RCC 7860 (cell line): ENCODE data around the gene IGDCC3.
A peak's percentile ranks its signal among the peaks of the same experiment; 100 is the strongest.
"Not testable (repeated sequence)": the region's sequence is repeated elsewhere in the genome, so short reads cannot be mapped to it uniquely, and the experiment has no call there.

Source experiments
- DNase-seq: peaks from one replicate; pipeline ENCODE4 v3.0.0-alpha.2; 2015; ENCODE audit warnings: low spot score
- FAIRE-seq: peaks from 2 replicates; lab custom pipeline; 2012; peaks lifted over from hg19 to GRCh38; lab: Jason Lieb, UNC

The IGDCC3 gene

GRCh38 chr15:65406424-65407000, 28.7 kb upstream of the IGDCC3 start:
- no peak for DNase-seq
- no peak for FAIRE-seq

DNA sequence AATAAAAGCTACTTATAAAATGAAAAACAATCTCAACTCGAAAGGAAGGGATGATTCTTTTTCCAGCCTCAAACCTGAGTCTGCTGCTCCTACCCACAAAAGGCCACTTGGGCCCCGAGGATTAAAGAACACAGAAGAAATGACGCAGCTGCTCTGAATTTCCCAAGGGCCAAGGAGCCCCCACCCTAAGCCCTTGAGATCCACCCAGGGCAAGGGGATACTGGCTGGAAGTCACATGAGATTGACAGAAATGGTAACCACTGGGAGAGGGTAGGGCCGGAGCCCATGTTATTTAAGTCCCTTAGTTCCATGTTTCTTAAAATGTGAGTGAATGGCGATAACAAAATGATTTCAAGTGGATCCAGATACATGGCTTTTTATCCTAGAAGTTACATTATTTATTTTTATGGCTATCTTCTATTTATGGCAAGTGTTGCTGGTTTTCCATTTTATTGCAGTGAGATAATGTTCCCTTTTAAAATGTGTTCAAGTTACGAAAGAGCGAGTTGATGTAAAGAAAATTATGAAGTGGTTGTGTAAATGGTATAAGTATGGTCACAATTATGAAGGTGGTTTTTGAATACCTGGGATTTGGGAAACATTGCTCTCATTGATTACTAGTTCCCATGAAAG, 28.1 kb upstream of the IGDCC3 start:
- FAIRE-seq (no peak), DNase-seq (no peak)

DNA sequence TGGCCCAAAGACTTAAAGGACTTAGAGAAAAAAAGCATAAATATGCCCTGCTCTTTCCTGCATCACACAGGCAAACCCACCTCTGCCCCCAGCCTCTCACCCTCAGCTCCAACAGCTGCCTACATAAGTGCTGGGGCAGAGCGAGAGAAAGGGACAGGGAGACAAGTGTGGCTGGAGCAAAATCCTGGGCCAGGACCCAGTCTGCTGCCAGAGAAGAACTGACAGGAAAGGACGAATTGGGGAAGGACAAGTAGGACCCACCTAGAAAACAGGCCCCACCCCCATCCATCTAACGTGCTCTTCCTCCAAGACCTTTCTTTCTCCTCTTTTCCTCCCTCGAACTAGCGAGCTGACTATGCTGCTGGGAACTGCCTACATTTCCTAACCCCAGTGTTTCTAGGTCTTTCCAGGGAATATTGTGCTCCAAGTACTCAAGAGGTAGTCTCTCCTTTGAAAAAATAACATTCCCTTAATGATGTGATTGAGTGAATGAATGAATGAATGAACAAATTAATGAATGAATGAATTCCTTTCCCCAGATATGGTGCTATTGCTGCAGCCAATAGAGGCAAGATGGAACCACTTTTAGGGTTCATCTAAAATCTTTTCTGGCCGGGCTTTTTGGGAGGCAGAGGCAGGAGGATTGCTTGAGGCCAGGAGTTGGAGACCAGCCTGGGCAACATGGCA, 26.5 kb upstream of the IGDCC3 start:
- DNase-seq (no peak), FAIRE-seq (no peak)

- no peak for DNase-seq
- FAIRE-seq = no peak
Measured at GRCh38 chr15:65402961-65403360, 25.2 kb upstream of the IGDCC3 start.

DNA sequence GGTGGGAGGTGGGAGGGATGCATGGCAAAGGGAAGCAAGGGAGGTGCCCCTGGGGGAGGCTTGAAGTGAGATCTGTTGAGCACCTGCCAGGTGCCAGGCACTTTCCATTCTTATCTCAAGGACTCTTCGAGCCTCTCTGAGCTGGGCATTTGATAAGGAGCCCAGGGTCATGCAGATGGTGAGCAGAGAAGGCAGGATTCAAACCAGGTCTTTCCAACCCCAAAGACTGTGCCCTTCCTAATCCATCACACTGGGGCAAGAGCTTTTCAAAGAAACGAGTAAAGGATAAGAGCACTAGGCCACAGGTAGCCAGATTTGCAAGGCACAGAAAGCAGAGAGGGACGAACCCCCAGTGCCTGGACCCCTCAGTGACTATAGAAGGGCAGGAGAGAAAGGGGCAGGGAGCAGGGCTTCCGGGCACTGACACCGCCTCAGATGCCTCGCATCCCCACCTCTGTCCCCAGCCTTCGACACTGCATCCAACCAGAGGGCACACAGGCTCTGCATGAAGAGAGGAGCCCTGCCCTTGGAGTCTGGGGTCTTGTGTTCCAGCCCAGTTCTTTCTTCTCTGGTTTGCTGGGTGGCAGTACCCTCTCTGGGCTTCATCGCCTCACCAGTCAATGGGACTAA, 23.9 kb upstream of the IGDCC3 start:
- no peak for FAIRE-seq
- DNase-seq = no peak

- DNase-seq = peak; percentile 53
- FAIRE-seq = no peak
Measured at GRCh38 chr15:65400760-65401610, 23.2 kb upstream of the IGDCC3 start.

DNA sequence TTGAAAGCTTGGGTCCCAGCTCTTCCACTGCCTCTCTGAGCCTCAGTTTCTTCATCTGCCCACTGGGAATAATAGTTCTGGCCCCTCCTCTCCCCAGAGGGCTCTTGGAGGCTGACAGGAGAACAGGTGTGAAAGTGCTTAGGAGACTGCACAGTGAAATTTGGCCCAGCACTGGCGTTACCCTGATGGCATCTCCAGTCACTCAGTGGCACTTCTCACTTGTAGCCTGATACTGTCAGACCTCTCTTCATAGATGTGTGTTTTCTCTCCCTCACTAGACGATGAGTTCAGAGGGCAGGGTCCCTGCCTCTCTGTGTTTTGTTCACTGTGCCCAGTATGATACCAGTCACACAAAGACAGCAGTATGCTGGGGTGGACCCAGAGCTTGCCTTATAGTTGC, 22.2 kb upstream of the IGDCC3 start:
- DNase-seq = no peak
- FAIRE-seq = no peak

GRCh38 chr15:65399001-65399706, 21.4 kb upstream of the IGDCC3 start:
- DNase-seq = no peak
- no peak for FAIRE-seq

GRCh38 chr15:65398486-65398885, 20.7 kb upstream of the IGDCC3 start:
- DNase-seq, FAIRE-seq: not testable (repeated sequence)

GRCh38 chr15:65396965-65397317, 19.1 kb upstream of the IGDCC3 start:
- FAIRE-seq = no peak
- DNase-seq = no peak

DNA sequence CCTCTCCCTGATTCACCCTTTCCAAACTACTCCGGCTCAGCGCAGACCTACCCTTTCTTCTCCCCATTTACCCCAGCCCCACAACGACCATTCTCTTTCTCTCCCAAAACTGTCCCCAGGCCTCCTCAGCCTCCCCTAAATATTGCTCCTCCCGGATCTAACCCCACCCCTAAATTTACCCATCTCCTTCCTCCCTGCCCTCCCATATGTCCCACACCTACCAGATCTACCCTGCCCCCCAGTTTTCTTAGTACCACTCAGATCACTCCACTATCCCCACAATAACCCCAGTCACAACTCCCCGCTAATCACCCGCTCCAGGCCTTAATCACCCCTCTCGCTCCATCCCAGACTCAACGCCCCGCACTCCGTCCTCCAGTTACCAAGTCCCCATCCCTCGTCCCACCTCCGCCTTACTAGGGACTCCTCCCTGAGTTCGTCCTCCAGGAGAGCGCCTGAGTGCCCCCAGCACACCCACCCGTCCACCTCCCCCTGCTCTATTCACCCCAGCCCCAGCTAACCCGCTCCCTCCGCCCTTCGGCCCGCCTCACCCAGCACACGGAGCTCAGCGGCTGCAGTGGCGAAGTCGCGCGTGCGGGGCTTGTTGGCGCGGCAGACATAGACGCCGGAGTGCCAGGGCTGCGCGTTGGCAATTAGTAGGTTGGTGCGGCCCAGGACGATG, 18.6 kb upstream of the IGDCC3 start:
- DNase-seq (no peak), FAIRE-seq (no peak)

DNA sequence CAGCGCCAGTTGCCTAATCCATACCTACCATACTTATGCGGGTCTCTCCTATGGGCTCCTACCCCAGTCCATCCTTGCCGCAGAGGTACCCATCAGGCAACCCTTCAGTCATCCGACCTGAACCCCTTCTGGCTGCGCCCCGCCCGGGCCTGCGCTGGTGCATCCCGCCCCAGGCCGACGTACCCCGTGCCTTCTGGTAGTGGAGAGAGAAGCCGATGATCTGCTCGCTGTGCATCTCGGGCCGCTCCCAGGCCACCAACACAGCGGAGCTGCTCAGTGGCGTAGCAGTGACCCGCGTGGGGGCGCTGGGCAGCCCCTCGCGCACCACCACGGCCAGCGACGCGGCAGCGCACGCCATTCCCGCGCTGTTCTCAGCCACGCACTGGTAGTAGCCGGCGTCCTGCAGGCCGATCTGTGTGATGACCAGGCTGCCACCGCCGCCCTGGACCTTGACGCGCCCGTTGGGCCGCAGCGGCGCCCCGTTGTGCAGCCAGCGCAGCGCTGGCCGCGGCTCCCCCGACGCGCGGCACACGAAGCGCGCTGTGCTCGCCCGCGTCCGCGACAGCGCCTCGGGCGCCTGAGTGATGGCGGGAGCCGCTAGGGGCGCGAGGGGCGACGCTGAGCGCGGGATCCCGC, 17.9 kb upstream of the IGDCC3 start:
- no peak for FAIRE-seq

DNA sequence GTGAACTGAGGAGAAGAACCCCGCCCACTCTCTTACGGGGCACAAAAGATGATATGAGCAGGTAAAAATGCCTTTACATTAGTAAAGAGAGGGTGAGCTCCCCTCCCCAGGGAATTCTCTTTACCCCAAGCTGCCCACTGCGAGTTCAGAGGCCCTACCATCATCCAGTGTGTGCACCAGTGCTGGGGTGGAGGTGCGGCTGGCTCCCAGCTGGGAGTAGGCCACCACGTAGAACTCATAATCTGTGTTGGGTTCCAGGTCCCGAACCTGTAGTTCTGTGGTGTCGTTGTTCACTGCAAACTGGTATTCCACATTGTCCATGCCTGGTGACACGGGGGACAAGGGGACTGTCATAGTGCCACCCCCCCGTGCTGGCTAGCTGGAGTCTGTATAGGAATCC, 17.1 kb upstream of the IGDCC3 start:
- FAIRE-seq = no peak
- no peak for DNase-seq

More for the DNA sequence above, 17.9 kb upstream of the IGDCC3 start:
- DNase-seq = no peak

- FAIRE-seq = no peak
- no peak for DNase-seq
Measured at GRCh38 chr15:65394280-65394789, 16.5 kb upstream of the IGDCC3 start.

GRCh38 chr15:65393557-65393956, 15.8 kb upstream of the IGDCC3 start:
- DNase-seq (no peak), FAIRE-seq (no peak)

DNA sequence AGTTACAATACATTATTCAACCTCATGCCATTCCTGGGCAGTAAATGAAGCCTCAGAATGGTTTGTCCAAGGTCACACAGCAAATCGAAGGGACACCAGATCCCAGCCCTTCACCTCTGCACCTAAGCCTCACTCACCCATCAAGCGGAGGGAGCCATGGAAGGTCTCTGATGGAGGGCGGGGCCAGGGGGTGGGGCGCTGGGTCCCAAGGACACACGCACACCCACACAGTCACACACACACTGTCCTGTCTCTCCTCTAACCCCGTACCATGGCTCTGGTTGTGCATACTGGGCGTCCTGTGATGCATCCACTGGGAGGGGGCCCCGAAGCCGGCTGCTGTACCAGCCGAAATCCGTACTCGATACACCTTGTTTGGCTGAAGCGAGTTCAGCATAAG, 15.3 kb upstream of the IGDCC3 start:
- FAIRE-seq (no peak), DNase-seq (no peak)

GRCh38 chr15:65392368-65392767, 14.6 kb upstream of the IGDCC3 start:
- DNase-seq (no peak), FAIRE-seq (no peak)

- DNase-seq (no peak), FAIRE-seq (no peak)
Measured at GRCh38 chr15:65391732-65392131, 13.9 kb upstream of the IGDCC3 start.

- FAIRE-seq (no peak), DNase-seq (no peak)
Measured at GRCh38 chr15:65390447-65390846, 12.6 kb upstream of the IGDCC3 start.
